Measurements from ENCODE around the gene GNA14.

Gene GNA14

GRCh38 chr9:77534376-77535057 lies 113.6 kb downstream of the GNA14 start:
- POLR2A ChIA-PET: no interaction called here
- Histone ChIP-seq H3K9me3 (ENCODE audit: control insufficient read depth, insufficient read depth, low read depth, low read length) (no peaks in the 10 kb centered on the region), H3K36me3 (ENCODE audit: control insufficient read depth in 2 of 2, insufficient read depth in 1 of 2, low read length in 2 of 2) (no peaks in the 10 kb centered on the region), H3K27ac (ENCODE audit: extremely low read depth, low read depth, low read length) (no peak overlapping the region), H3K4me1 (ENCODE audit: control insufficient read depth, insufficient read depth, low read length) (no peaks in the 10 kb centered on the region; the same call in 1 of the 2 replicates), H3K4me3 (ENCODE audit: low read depth, low read length) (no peak overlapping the region)
- CTCF ChIA-PET: interaction anchor here (0.6 to 0.7 kb wide), 2 partner anchors 9 to 33 kb away, joined by 4 read pairs; no protein-coding TSS in a partner anchor
- TF ChIP-seq AEBP2 (tag by site-specific recombination; IDR thresholded peaks at IDR 0.05; ENCODE audit: borderline replicate concordance) (no peak), ZBTB17 (tag by site-specific recombination; IDR thresholded peaks at IDR 0.05) (0 out of 2 replicates have a peak, but pooled peaks have one; percentile 13)

- POLR2A ChIA-PET: no interaction called here
- TF ChIP-seq ZBTB7A (tag by site-specific recombination; IDR thresholded peaks at IDR 0.05; ENCODE audit: low read depth): no peak
- TF ChIP-seq ZNF626 (tag by site-specific recombination; IDR thresholded peaks at IDR 0.05): no peak
- no peak for TF ChIP-seq ZNF362 (tag by site-specific recombination; IDR thresholded peaks at IDR 0.05)
- TF ChIP-seq, protein P1, sequence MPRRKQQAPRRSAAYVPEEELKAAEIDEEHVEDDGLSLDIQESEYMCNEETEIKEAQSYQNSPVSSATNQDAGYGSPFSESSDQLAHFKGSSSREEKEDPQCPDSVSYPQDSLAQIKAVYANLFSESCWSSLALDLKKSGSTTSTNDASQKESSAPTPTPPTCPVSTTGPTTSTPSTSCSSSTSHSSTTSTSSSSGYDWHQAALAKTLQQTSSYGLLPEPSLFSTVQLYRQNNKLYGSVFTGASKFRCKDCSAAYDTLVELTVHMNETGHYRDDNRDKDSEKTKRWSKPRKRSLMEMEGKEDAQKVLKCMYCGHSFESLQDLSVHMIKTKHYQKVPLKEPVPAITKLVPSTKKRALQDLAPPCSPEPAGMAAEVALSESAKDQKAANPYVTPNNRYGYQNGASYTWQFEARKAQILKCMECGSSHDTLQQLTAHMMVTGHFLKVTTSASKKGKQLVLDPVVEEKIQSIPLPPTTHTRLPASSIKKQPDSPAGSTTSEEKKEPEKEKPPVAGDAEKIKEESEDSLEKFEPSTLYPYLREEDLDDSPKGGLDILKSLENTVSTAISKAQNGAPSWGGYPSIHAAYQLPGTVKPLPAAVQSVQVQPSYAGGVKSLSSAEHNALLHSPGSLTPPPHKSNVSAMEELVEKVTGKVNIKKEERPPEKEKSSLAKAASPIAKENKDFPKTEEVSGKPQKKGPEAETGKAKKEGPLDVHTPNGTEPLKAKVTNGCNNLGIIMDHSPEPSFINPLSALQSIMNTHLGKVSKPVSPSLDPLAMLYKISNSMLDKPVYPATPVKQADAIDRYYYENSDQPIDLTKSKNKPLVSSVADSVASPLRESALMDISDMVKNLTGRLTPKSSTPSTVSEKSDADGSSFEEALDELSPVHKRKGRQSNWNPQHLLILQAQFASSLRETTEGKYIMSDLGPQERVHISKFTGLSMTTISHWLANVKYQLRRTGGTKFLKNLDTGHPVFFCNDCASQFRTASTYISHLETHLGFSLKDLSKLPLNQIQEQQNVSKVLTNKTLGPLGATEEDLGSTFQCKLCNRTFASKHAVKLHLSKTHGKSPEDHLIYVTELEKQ (tag by site-specific recombination; IDR thresholded peaks at IDR 0.05; ENCODE audit: borderline replicate concordance): no peak
- no peak for TF ChIP-seq ZNF776 (tag by site-specific recombination; IDR thresholded peaks at IDR 0.05; ENCODE audit: borderline replicate concordance)
- no peak for TF ChIP-seq ZSCAN16 (tag by site-specific recombination; IDR thresholded peaks at IDR 0.05)
- TF ChIP-seq ZNF138 (tag by site-specific recombination; IDR thresholded peaks at IDR 0.05; ENCODE audit: borderline replicate concordance): no peak
- TF ChIP-seq ZNF202 (tag by site-specific recombination; IDR thresholded peaks at IDR 0.05; ENCODE audit: borderline replicate concordance): no peak
- no peak for TF ChIP-seq GFI1B (tag by site-specific recombination; IDR thresholded peaks at IDR 0.05)
- no peak for TF ChIP-seq KLF8 (tag by site-specific recombination; IDR thresholded peaks at IDR 0.05)
- TF ChIP-seq, protein P2, sequence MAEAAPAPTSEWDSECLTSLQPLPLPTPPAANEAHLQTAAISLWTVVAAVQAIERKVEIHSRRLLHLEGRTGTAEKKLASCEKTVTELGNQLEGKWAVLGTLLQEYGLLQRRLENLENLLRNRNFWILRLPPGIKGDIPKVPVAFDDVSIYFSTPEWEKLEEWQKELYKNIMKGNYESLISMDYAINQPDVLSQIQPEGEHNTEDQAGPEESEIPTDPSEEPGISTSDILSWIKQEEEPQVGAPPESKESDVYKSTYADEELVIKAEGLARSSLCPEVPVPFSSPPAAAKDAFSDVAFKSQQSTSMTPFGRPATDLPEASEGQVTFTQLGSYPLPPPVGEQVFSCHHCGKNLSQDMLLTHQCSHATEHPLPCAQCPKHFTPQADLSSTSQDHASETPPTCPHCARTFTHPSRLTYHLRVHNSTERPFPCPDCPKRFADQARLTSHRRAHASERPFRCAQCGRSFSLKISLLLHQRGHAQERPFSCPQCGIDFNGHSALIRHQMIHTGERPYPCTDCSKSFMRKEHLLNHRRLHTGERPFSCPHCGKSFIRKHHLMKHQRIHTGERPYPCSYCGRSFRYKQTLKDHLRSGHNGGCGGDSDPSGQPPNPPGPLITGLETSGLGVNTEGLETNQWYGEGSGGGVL (tag by site-specific recombination; IDR thresholded peaks at IDR 0.05): no peak
- TF ChIP-seq ZNF48 (tag by site-specific recombination; IDR thresholded peaks at IDR 0.05): no peak
- TF ChIP-seq YY1 (tag by site-specific recombination; IDR thresholded peaks at IDR 0.05): no peak
- TF ChIP-seq ZNF157 (tag by site-specific recombination; IDR thresholded peaks at IDR 0.05): no peak
- no peak for TF ChIP-seq ZSCAN23 (tag by site-specific recombination; IDR thresholded peaks at IDR 0.05)
- TF ChIP-seq ZNF629 (tag by site-specific recombination; IDR thresholded peaks at IDR 0.05): no peak
- no peak for TF ChIP-seq AEBP2 (tag by site-specific recombination; IDR thresholded peaks at IDR 0.05; ENCODE audit: borderline replicate concordance)
- TF ChIP-seq KLF17 (tag by site-specific recombination; IDR thresholded peaks at IDR 0.05): no peak
- CTCF ChIA-PET: interaction anchor here (0.7 kb wide), 2 partner anchors 10 to 195 kb away, joined by 3 to 4 read pairs; no protein-coding TSS in a partner anchor
- Histone ChIP-seq H3K36me3 (ENCODE audit: control insufficient read depth in 2 of 2, insufficient read depth in 1 of 2, low read length in 2 of 2) (no peaks in the 10 kb centered on the region), H3K27ac (ENCODE audit: extremely low read depth, low read depth, low read length) (no peak overlapping the region), H3K4me3 (ENCODE audit: low read depth, low read length) (no peak overlapping the region), H3K9me3 (ENCODE audit: control insufficient read depth, insufficient read depth, low read depth, low read length) (no peaks in the 10 kb centered on the region), H3K4me1 (ENCODE audit: control insufficient read depth, insufficient read depth, low read length) (no peaks in the 10 kb centered on the region; the same call in 1 of the 2 replicates)
These were observed 114.5 kb downstream of the GNA14 start for GRCh38 chr9:77533671-77534070.
